Subcutaneous abdominal adipose tissue (tissue), 5 donors: ENCODE measurements around the gene KLF16.

ENCODE experiments used
- H3K27ac ChIP-seq: one replicate; pipeline ENCODE4 v1.7.0; 2013; ENCODE audit warnings: low read depth, mild to moderate bottlenecking, inconsistent platforms, low read length, moderate library complexity
- H3K27me3 ChIP-seq, 5 donors: one replicate each; pipeline ENCODE4 v1.7.0; 2013; ENCODE audit warnings: low read length in 5 of 5, inconsistent platforms in 1 of 5; ENCODE audit not compliant: control insufficient read depth in 5 of 5, insufficient read depth in 4 of 5
- H3K36me3 ChIP-seq, 5 donors: one replicate each; pipeline ENCODE4 v1.7.0; 2013; ENCODE audit warnings: low read length in 5 of 5; ENCODE audit not compliant: control insufficient read depth in 5 of 5, insufficient read depth in 5 of 5
- H3K4me1 ChIP-seq, 5 donors: one replicate each; pipeline ENCODE4 v1.7.0; 2013; ENCODE audit warnings: low read length in 5 of 5, mild to moderate bottlenecking in 3 of 5, moderate library complexity in 1 of 5; ENCODE audit not compliant: control insufficient read depth in 5 of 5, insufficient read depth in 5 of 5
- H3K4me3 ChIP-seq, 5 donors: one replicate each; pipeline ENCODE4 v1.7.0; 2013; ENCODE audit warnings: low read length in 5 of 5, low read depth in 1 of 5
- H3K9ac ChIP-seq, 5 donors: one replicate each; pipeline ENCODE4 v1.7.0; 2013; ENCODE audit warnings: low read length in 5 of 5, mild to moderate bottlenecking in 4 of 5, moderate library complexity in 3 of 5
- H3K9me3 ChIP-seq, 5 donors: one replicate each; pipeline ENCODE4 v1.7.0; 2013; ENCODE audit warnings: low read length in 5 of 5; ENCODE audit not compliant: control insufficient read depth in 5 of 5
- donor health status: healthy.
- donor health status: healthy.
- donor health status: healthy.
- donor health status: healthy.
- donor health status: healthy.

The KLF16 gene

GRCh38 chr19:1806184-1807029 is 57.0 kb downstream of the KLF16 start:
- Histone ChIP-seq H3K4me1 (peaks cover 0 to under 1% (median 0%) of the 10 kb centered on the region in 5 donors), H3K36me3 (no peaks in the 10 kb centered on the region), H3K9me3 (peaks cover 0 to 2% (median 0%) of the 10 kb centered on the region in 5 donors), H3K27me3 (no peaks in the 10 kb centered on the region), H3K9ac (no peak overlapping the region), H3K27ac (no peak overlapping the region), H3K4me3 (no peak overlapping the region)

- H3K9ac ChIP-seq = no peak overlapping the region
- H3K9me3 ChIP-seq = peaks cover 0 to 2% (median 0%) of the 10 kb centered on the region in 5 donors
- H3K36me3 ChIP-seq = no peaks in the 10 kb centered on the region
- H3K4me1 ChIP-seq = no peaks in the 10 kb centered on the region
- no peak overlapping the region for H3K27ac ChIP-seq
- no peak overlapping the region for H3K4me3 ChIP-seq
- no peaks in the 10 kb centered on the region for H3K27me3 ChIP-seq
Measured at GRCh38 chr19:1805401-1806183, 57.8 kb downstream of the KLF16 start.

GRCh38 chr19:1804858-1805257 is 58.5 kb downstream of the KLF16 start:
- no peaks in the 10 kb centered on the region for H3K27me3 ChIP-seq
- H3K4me1 ChIP-seq = no peaks in the 10 kb centered on the region
- H3K36me3 ChIP-seq = peaks cover 0 to 3% (median 2%) of the 10 kb centered on the region in 5 donors
- no peak overlapping the region for H3K9ac ChIP-seq
- H3K4me3 ChIP-seq = no peak overlapping the region
- H3K9me3 ChIP-seq = peaks cover 0 to 2% (median 0%) of the 10 kb centered on the region in 5 donors
- H3K27ac ChIP-seq = no peak overlapping the region
